ENCODE results near the gene SEC22A. TPM values are rescaled to one million over a fixed set of nuclear protein-coding genes. Genes with fewer than 3 reads are reported as not detected.

SEC22A gene
- total RNA-seq, 4 donors from 2014 or later, result 17.7 to 49.4 (median 24.2) TPM

- no peak for DNase-seq (ENCODE audit: low spot score in 2 of 2)
- Histone ChIP-seq H3K27ac (no peak overlapping the region), H3K4me3 (no peak overlapping the region), H3K9me3 (no peaks in the 10 kb centered on the region), H3K4me1 (peaks cover 0 to 11% (median 0%) of the 10 kb centered on the region in 4 donors), H3K36me3 (peaks cover 0 to 64% (median 3%) of the 10 kb centered on the region in 3 donors), H3K27me3 (no peaks in the 10 kb centered on the region)
- 36 to 38% methylated on average over 3 of the region's 3 CpGs for WGBS, 2 donors
- TF ChIP-seq EP300 (IDR thresholded peaks at IDR 0.05) (no peak), POLR2A (IDR thresholded peaks at IDR 0.05) (no peak)
- TF ChIP-seq, protein P1, sequence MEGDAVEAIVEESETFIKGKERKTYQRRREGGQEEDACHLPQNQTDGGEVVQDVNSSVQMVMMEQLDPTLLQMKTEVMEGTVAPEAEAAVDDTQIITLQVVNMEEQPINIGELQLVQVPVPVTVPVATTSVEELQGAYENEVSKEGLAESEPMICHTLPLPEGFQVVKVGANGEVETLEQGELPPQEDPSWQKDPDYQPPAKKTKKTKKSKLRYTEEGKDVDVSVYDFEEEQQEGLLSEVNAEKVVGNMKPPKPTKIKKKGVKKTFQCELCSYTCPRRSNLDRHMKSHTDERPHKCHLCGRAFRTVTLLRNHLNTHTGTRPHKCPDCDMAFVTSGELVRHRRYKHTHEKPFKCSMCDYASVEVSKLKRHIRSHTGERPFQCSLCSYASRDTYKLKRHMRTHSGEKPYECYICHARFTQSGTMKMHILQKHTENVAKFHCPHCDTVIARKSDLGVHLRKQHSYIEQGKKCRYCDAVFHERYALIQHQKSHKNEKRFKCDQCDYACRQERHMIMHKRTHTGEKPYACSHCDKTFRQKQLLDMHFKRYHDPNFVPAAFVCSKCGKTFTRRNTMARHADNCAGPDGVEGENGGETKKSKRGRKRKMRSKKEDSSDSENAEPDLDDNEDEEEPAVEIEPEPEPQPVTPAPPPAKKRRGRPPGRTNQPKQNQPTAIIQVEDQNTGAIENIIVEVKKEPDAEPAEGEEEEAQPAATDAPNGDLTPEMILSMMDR (IDR thresholded peaks at IDR 0.05), result no peak
These were observed 45.1 kb downstream of the SEC22A start for GRCh38 chr3:123246866-123247265.

DNA sequence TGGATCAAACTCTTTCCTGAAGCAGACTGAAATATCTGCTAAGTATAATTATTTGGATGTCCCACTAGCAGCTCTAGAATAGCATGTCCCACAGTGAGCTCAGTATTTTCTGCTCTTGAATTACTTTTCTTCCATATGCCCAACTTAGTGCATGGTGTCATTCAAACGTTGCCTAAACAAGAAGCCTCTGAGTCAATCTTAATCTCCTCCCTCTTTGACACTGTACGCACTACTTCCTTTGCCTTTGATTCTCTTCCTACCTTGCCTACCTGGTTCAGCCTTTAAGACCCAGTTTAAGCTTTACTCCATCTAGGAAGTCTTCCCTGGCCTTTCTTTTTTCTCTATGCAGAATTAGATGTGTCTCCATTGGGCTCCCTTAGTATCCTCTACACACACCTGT, 54.5 kb downstream of the SEC22A start:
- H3K4me3 ChIP-seq, result no peak overlapping the region
- 70 to 72% methylated on average over 2 of the region's 2 CpGs for WGBS, 2 donors
- no peak overlapping the region for H3K27ac ChIP-seq
- H3K27me3 ChIP-seq, result no peaks in the 10 kb centered on the region
- peaks cover 0 to 29% (median 0%) of the 10 kb centered on the region in 3 donors for H3K36me3 ChIP-seq
- TF ChIP-seq POLR2A (IDR thresholded peaks at IDR 0.05), result no peak
- TF ChIP-seq, protein P1 (IDR thresholded peaks at IDR 0.05), result no peak
- TF ChIP-seq EP300 (IDR thresholded peaks at IDR 0.05), result no peak
- no peaks in the 10 kb centered on the region for H3K9me3 ChIP-seq
- DNase-seq (ENCODE audit: low spot score in 2 of 2), result no peak
- H3K4me1 ChIP-seq, result peaks cover 0 to 3% (median 0%) of the 10 kb centered on the region in 4 donors

GRCh38 chr3:123258359-123258758, 56.6 kb downstream of the SEC22A start:
- Histone ChIP-seq H3K27ac (no peak overlapping the region), H3K36me3 (peaks cover 0 to 28% (median 0%) of the 10 kb centered on the region in 3 donors), H3K4me3 (no peak overlapping the region), H3K27me3 (no peaks in the 10 kb centered on the region), H3K4me1 (peaks cover 0 to 3% (median 0%) of the 10 kb centered on the region in 4 donors), H3K9me3 (no peaks in the 10 kb centered on the region)
- no peak for TF ChIP-seq POLR2A (IDR thresholded peaks at IDR 0.05)
- no peak for TF ChIP-seq EP300 (IDR thresholded peaks at IDR 0.05)
- TF ChIP-seq, protein P1 (IDR thresholded peaks at IDR 0.05), result no peak
- no peak for DNase-seq (ENCODE audit: low spot score in 2 of 2)

DNA sequence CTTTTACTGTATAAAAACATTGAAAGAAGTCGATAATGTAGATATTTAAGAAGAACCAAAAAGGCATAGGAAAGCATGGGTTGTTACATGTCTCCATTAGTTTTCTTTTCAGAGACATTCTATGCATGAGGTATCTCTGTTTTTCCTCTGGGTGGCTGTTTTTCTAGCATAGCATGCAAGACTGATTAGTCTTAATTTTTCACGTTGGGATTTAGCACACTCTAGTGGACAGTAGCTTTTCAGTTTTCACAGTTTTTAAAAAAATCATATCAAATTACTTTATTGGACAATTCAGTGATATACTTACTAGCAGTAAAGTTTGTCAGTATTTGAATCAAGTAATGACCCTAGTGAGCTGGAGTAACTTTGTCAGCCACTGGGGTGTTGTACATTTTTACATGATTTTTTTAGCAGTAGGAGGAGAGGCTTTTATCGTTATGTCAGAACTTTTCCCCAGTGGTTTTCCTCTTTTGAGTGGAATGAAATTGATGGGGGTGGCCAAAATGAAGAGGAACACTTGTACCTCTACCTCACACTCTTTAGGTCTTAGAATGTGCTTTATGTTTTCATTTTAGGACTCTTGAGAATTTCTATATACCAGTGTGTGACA, 57.2 kb downstream of the SEC22A start:
- H3K27ac ChIP-seq, result no peak overlapping the region
- H3K9me3 ChIP-seq, result no peaks in the 10 kb centered on the region
- 52 to 53% methylated on average over 3 of the region's 3 CpGs for WGBS, 2 donors
- H3K27me3 ChIP-seq, result no peaks in the 10 kb centered on the region
- peaks cover 0 to 3% (median 0%) of the 10 kb centered on the region in 4 donors for H3K4me1 ChIP-seq
- TF ChIP-seq, protein P1 (IDR thresholded peaks at IDR 0.05), result peak; percentile 19 to 60 (median 37)
- TF ChIP-seq EP300 (IDR thresholded peaks at IDR 0.05), result no peak
- no peak overlapping the region for H3K4me3 ChIP-seq
- H3K36me3 ChIP-seq, result peaks cover 0 to 33% (median 0%) of the 10 kb centered on the region in 3 donors
- no peak for DNase-seq (ENCODE audit: low spot score in 2 of 2)

DNA sequence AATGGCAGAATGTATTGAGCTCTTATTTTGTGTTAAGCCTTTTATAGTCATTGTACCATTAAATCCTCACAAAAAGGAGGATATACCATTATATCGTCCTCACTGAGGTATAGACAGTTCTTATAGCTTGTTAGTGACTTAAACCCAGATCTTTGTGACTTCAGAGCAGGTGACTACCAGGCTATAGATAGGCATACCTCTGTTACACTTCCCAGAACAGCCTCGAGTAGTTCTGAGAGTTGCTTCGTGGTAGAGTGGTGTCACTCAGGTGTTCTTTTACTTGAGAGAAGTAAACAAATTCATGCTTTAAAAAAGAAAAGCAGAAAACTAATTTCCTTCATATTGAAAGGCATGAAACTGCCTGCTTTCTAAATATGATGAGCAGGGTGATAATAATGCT, 59.9 kb downstream of the SEC22A start:
- Histone ChIP-seq H3K4me3 (no peak overlapping the region), H3K36me3 (peaks cover 0 to 49% (median 0%) of the 10 kb centered on the region in 3 donors), H3K27ac (no peak overlapping the region), H3K27me3 (no peaks in the 10 kb centered on the region), H3K4me1 (peaks cover 0 to 3% (median 0%) of the 10 kb centered on the region in 4 donors), H3K9me3 (no peaks in the 10 kb centered on the region)
- TF ChIP-seq POLR2A (IDR thresholded peaks at IDR 0.05) (no peak), EP300 (IDR thresholded peaks at IDR 0.05) (no peak)
- TF ChIP-seq, protein P1 (IDR thresholded peaks at IDR 0.05), result no peak
- WGBS, 2 donors, result 83 to 88% methylated on average over 3 of the region's 3 CpGs
- DNase-seq (ENCODE audit: low spot score in 2 of 2), result no peak
